Stomach (tissue), 9 donors: ENCODE measurements around the gene GCNT2. TPM values are rescaled to one million over a fixed set of nuclear protein-coding genes. Genes with fewer than 3 reads are reported as not detected.

Experiments
- DNase-seq, 2 donors: peaks; one replicate each; pipeline versions ENCODE4 v3.0.0 to v3.0.0-alpha.2; 2013 to 2019
- H3K27ac ChIP-seq, 5 donors: fragments of 200-600 bp in 4 of 5; sonication (generic) in 4 of 5; one replicate each; pipeline ENCODE4 v1.5.1; 2013 to 2019; ENCODE audit warnings: mild to moderate bottlenecking in 1 of 5, moderate library complexity in 1 of 5
- H3K27me3 ChIP-seq, 3 donors: fragments of 200-600 bp; sonication (generic); one replicate each; pipeline ENCODE4 v1.5.1; 2017 to 2019; ENCODE audit warnings: mixed run types in 1 of 3
- H3K36me3 ChIP-seq, 4 donors: fragments of 200-600 bp; sonication (generic); 1 replicate in 3 of 4; 2 replicates in 1 of 4; pipeline ENCODE4 v1.5.1; 2016 to 2019
- H3K4me1 ChIP-seq, 4 donors: fragments of 200-600 bp; sonication (generic); one replicate each; pipeline ENCODE4 v1.5.1; 2016 to 2019
- H3K4me3 ChIP-seq, 4 donors: fragments of 200-600 bp; sonication (generic) in 3 of 4; one replicate each; pipeline ENCODE4 v1.5.1; 2016 to 2019; ENCODE audit warnings: mild to moderate bottlenecking in 1 of 4
- H3K9me3 ChIP-seq, 4 donors: fragments of 200-600 bp; sonication (generic); one replicate each; pipeline ENCODE4 v1.5.1; 2016 to 2019
- EP300 ChIP-seq: sonication (generic); formaldehyde crosslinking; IDR thresholded peaks from one replicate; pipeline ENCODE4 v1.6.1; 2017; ENCODE audit warnings: antibody characterized with exemption
- POLR2A ChIP-seq, 4 donors: fragments of 450-650 bp; IDR thresholded peaks; one replicate each; pipeline ENCODE4 v1.6.1; 2016; ENCODE audit warnings: antibody characterized with exemption in 4 of 4, control low read depth in 2 of 4, mild to moderate bottlenecking in 1 of 4, moderate library complexity in 1 of 4
- POLR2AphosphoS5 ChIP-seq, 3 donors: sonication (generic); formaldehyde crosslinking; IDR thresholded peaks; one replicate each; pipeline ENCODE4 v1.6.1; 2016; ENCODE audit warnings: antibody characterized with exemption in 3 of 3
- WGBS, 5 donors: extraction: QIAGEN DNeasy Blood & Tissue Kit in 3 of 5; methylation state at CpG; one replicate each; pipeline versions ENCODE4 v1.1.5 to v1.1.7; 2013 to 2018; 5-methylcytosine and 5-hydroxymethylcytosine counted together
- intact Hi-C: fragments of 100-400 bp; cut with DNase I; formaldehyde crosslinking; loops from one replicate; pipeline ENCODE4 v1.15.1; 2023; ENCODE audit warnings: low total_unique reads
- polyA plus RNA-seq, 3 donors: library from polyadenylated mRNA; stranded (reverse); fragments of 200-250 nt; gene quantifications; one replicate each; pipeline ENCODE4 v1.2.3, GENCODE V29; 2013
- total RNA-seq, 5 donors: library from RNA; depleted of rRNA; stranded (reverse); fragments of >200 nt; gene quantifications; one replicate each; pipeline versions ENCODE4 v1.1.0 to v1.2.3, GENCODE V29; 2014 to 2016
- TF ChIP-seq, protein P1 (sequence below), 7 experiments: fragments of 450-650 bp in 4 of 7; fragments of 200-600 bp in 3 of 7; sonication (generic) in 3 of 7; IDR thresholded peaks; one replicate each; pipeline ENCODE4 v1.5.1; 2016 to 2019; ENCODE audit warnings: antibody characterized with exemption in 7 of 7, control low read depth in 2 of 7, mild to moderate bottlenecking in 1 of 7
- donor health status: healthy with polysubstance abuse.
- donor health status: Bipolar disorder and iron deficiency.
- donor health status: healthy.

Gene GCNT2
- total and polyA plus RNA-seq, 8 donors, result 4.5 to 132 (median 29.7) TPM

DNA sequence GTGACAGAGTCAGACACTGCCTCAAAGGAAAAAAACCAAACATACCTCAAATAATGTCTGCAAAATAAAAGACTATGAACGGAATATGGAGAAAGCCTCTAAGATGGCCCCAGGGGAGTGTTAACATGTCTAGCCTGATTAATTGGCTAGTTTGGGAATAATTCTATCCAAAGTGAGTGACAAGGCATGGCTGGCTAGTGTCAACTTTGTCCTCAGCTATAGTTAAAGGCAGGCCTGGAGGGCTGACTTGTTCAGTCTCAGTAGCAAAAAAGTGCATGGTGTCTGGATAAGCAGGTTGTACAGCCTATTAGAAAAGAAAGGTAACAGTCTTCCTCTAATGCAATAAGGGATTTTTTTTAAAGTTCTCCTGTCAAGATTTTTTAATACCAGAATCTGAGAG is 32.7 kb downstream of the GCNT2 start:
- no peak overlapping the region for H3K4me3 ChIP-seq
- TF ChIP-seq, protein P1, sequence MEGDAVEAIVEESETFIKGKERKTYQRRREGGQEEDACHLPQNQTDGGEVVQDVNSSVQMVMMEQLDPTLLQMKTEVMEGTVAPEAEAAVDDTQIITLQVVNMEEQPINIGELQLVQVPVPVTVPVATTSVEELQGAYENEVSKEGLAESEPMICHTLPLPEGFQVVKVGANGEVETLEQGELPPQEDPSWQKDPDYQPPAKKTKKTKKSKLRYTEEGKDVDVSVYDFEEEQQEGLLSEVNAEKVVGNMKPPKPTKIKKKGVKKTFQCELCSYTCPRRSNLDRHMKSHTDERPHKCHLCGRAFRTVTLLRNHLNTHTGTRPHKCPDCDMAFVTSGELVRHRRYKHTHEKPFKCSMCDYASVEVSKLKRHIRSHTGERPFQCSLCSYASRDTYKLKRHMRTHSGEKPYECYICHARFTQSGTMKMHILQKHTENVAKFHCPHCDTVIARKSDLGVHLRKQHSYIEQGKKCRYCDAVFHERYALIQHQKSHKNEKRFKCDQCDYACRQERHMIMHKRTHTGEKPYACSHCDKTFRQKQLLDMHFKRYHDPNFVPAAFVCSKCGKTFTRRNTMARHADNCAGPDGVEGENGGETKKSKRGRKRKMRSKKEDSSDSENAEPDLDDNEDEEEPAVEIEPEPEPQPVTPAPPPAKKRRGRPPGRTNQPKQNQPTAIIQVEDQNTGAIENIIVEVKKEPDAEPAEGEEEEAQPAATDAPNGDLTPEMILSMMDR (IDR thresholded peaks at IDR 0.05), result no peak
- no peak for TF ChIP-seq POLR2A (IDR thresholded peaks at IDR 0.05)
- no peak for TF ChIP-seq POLR2AphosphoS5 (IDR thresholded peaks at IDR 0.05)
- no peak for TF ChIP-seq EP300
- H3K27ac ChIP-seq, result peak overlapping the region in 3 of 5 donors; percentile 13 to 73 (median 59)
- no peaks in the 10 kb centered on the region for H3K9me3 ChIP-seq
- intact Hi-C loops, result no loop called here
- H3K27me3 ChIP-seq, result no peaks in the 10 kb centered on the region
- H3K36me3 ChIP-seq, result no peaks in the 10 kb centered on the region
- WGBS, 5 donors, result 68 to 90% (median 87%) methylated on average over 1 of the region's 1 CpG
- peaks cover 27 to 79% (median 51%) of the 10 kb centered on the region in 4 donors for H3K4me1 ChIP-seq
- no peak for DNase-seq

DNA sequence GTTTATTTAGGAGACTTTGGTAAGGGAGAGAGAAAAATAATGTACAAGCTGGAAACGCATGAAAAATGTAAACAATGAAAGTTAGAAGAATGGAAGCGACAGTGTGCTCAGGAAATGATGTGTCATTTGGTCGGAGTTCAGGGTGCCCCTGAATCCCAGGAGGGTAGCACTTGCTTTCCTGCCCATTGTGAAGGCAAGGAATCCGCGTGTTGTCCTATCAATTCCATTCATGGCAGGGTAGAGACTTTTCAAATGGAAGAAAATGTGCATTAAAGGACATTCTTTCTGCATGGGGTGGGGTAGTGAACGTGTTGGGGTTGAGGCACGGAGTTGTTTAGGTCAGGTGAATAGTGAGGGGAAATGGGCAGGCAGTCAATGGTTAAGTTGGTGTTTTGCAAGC is 33.7 kb downstream of the GCNT2 start:
- intact Hi-C loops, result no loop called here
- Histone ChIP-seq H3K27me3 (no peaks in the 10 kb centered on the region), H3K27ac (peak overlapping the region in 4 of 5 donors; percentile 73 to 85 (median 80)), H3K9me3 (no peaks in the 10 kb centered on the region), H3K4me3 (no peak overlapping the region), H3K36me3 (no peaks in the 10 kb centered on the region), H3K4me1 (peaks cover 27 to 89% (median 56%) of the 10 kb centered on the region in 4 donors)
- no peak for TF ChIP-seq POLR2AphosphoS5 (IDR thresholded peaks at IDR 0.05)
- TF ChIP-seq POLR2A (IDR thresholded peaks at IDR 0.05), result no peak
- TF ChIP-seq EP300, result no peak
- TF ChIP-seq, protein P1 (IDR thresholded peaks at IDR 0.05), result no peak
- no peak for DNase-seq
- 59 to 73% (median 67%) methylated on average over 7 of the region's 7 CpGs for WGBS, 5 donors

DNA sequence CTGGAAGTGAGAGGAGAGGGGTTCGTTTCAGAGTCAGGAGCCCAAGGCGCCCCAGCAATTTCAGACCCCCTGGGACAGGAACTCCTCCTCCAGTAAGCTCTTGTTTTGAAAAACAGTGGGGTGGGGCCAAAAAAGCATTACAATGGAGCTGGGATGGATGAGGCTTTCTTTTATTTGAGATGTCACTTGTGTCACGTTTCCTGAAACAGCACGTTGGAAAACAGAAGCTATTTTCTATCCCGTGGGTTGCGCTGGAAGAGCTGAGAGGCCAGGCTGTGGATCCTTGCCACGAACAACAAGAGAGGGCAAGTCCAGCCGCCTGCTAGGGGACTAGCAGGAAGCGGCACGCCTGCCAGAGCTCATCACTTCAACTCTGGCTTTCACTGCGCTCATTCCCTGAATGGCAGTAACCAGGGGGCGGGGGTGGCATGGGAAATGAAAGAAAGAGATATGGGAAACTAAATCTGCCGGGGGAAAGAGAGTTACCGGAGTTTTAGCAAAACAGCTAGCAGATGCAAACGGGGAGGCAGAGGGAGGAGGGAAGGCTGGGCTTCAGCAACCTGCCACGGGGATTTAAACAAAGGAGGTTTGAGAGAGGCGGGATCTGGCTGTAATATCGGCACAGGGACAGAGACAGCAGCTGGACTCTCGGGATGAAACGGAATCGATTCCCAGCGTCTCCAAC is 34.6 kb downstream of the GCNT2 start:
- no peaks in the 10 kb centered on the region for H3K36me3 ChIP-seq
- H3K9me3 ChIP-seq, result no peaks in the 10 kb centered on the region
- peak overlapping the region; percentile 36 to 44 (median 40) for H3K4me3 ChIP-seq
- TF ChIP-seq EP300 (no peak), POLR2A (IDR thresholded peaks at IDR 0.05) (no peak), POLR2AphosphoS5 (IDR thresholded peaks at IDR 0.05) (no peak)
- TF ChIP-seq, protein P1 (IDR thresholded peaks at IDR 0.05), result no peak
- peaks cover 27 to 94% (median 56%) of the 10 kb centered on the region in 4 donors for H3K4me1 ChIP-seq
- H3K27me3 ChIP-seq, result no peaks in the 10 kb centered on the region
- peak; percentile 51 to 81 for DNase-seq
- peak overlapping the region; percentile 35 to 85 (median 80) for H3K27ac ChIP-seq
- intact Hi-C loops, result no loop called here
- 20 to 31% (median 28%) methylated on average over 22 of the region's 22 CpGs for WGBS, 5 donors

DNA sequence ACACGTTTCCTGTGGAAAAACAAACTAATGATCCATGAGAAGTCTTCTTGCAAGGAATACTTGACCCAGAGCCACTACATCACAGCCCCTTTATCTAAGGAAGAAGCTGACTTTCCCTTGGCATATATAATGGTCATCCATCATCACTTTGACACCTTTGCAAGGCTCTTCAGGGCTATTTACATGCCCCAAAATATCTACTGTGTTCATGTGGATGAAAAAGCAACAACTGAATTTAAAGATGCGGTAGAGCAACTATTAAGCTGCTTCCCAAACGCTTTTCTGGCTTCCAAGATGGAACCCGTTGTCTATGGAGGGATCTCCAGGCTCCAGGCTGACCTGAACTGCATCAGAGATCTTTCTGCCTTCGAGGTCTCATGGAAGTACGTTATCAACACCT is 35.4 kb downstream of the GCNT2 start:
- Histone ChIP-seq H3K27ac (peak overlapping the region; percentile 36 to 85 (median 80)), H3K36me3 (no peaks in the 10 kb centered on the region), H3K4me1 (peaks cover 27 to 94% (median 59%) of the 10 kb centered on the region in 4 donors), H3K4me3 (peak overlapping the region; percentile 36 to 44 (median 40)), H3K9me3 (no peaks in the 10 kb centered on the region), H3K27me3 (no peaks in the 10 kb centered on the region)
- WGBS, 5 donors, result 39 to 49% (median 41%) methylated on average over 6 of the region's 6 CpGs
- intact Hi-C loops, result no loop called here
- TF ChIP-seq EP300, result no peak
- no peak for TF ChIP-seq POLR2A (IDR thresholded peaks at IDR 0.05)
- TF ChIP-seq POLR2AphosphoS5 (IDR thresholded peaks at IDR 0.05), result no peak
- TF ChIP-seq, protein P1 (IDR thresholded peaks at IDR 0.05), result no peak
- no peak for DNase-seq
